ENCODE data around the gene GPR55.

DNA sequence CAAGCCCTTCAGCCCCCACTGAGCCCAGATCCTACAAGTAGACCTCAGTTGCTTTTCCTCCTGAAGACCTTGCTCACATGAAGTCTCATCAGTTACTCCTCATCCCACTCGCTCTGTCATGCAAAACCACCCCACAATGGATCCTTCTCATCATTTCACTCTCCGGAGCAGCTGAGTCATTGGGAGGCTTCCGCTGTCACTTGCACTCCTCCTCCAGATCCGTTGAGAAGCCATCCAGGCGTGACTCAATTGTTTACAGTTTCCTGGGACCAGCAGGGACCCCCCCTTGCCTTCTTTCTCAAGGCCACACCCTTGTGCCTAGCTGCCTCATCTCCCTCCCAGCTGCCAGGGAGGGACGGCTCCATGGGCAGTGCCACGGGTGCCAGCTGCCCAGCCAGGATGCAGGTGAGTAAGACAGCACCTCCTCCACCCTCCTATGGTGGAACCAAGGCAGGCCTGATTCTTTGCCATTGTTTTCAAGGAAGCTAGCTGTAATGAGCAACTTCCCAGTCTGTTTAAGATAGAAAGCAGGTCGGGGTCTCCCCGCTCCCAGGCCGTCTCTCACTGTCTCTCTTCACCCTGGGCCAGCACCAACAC, 16.3 kb downstream of the GPR55 start:
- TF ChIP-seq, protein P1, sequence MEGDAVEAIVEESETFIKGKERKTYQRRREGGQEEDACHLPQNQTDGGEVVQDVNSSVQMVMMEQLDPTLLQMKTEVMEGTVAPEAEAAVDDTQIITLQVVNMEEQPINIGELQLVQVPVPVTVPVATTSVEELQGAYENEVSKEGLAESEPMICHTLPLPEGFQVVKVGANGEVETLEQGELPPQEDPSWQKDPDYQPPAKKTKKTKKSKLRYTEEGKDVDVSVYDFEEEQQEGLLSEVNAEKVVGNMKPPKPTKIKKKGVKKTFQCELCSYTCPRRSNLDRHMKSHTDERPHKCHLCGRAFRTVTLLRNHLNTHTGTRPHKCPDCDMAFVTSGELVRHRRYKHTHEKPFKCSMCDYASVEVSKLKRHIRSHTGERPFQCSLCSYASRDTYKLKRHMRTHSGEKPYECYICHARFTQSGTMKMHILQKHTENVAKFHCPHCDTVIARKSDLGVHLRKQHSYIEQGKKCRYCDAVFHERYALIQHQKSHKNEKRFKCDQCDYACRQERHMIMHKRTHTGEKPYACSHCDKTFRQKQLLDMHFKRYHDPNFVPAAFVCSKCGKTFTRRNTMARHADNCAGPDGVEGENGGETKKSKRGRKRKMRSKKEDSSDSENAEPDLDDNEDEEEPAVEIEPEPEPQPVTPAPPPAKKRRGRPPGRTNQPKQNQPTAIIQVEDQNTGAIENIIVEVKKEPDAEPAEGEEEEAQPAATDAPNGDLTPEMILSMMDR (IDR thresholded peaks at IDR 0.05; ENCODE audit: insufficient read depth, low read depth, low read length) = no peak
- no peak for TF ChIP-seq EZH2 (IDR thresholded peaks at IDR 0.05; ENCODE audit: insufficient read depth, low read length)

Measured in astrocyte (in vitro differentiated cells and primary cell).